ENCODE data around the gene TMEM115.

GRCh38 chr3:50378024-50378423 is 18.7 kb upstream of the TMEM115 start:
- TF ChIP-seq EZH2phosphoT487 (IDR thresholded peaks at IDR 0.05; ENCODE audit: unreplicated experiment) (no peak), EZH2 (IDR thresholded peaks at IDR 0.05; ENCODE audit: low read depth, unreplicated experiment) (no peak), CTCF (conservative IDR thresholded peaks at IDR 0.05; ENCODE audit: low read depth in 2 of 2) (peak; percentile 32 to 65; a peak in 3 of 4 replicates), JUNB (IDR thresholded peaks at IDR 0.05; ENCODE audit: unreplicated experiment) (no peak), POLR2AphosphoS5 (IDR thresholded peaks at IDR 0.05; ENCODE audit: low read depth) (no peak), CREB1 (CRISPR knock-in tag; IDR thresholded peaks at IDR 0.05; ENCODE audit: low read depth) (no peak), ETS1 (IDR thresholded peaks at IDR 0.05) (no peak), ZNF114 (CRISPR knock-in tag; IDR thresholded peaks at IDR 0.05) (no peak), NANOG (IDR thresholded peaks at IDR 0.05; ENCODE audit: borderline replicate concordance) (no peak), STAT1 (IDR thresholded peaks at IDR 0.05; ENCODE audit: unreplicated experiment) (no peak)
- TF ChIP-seq, protein P1, sequence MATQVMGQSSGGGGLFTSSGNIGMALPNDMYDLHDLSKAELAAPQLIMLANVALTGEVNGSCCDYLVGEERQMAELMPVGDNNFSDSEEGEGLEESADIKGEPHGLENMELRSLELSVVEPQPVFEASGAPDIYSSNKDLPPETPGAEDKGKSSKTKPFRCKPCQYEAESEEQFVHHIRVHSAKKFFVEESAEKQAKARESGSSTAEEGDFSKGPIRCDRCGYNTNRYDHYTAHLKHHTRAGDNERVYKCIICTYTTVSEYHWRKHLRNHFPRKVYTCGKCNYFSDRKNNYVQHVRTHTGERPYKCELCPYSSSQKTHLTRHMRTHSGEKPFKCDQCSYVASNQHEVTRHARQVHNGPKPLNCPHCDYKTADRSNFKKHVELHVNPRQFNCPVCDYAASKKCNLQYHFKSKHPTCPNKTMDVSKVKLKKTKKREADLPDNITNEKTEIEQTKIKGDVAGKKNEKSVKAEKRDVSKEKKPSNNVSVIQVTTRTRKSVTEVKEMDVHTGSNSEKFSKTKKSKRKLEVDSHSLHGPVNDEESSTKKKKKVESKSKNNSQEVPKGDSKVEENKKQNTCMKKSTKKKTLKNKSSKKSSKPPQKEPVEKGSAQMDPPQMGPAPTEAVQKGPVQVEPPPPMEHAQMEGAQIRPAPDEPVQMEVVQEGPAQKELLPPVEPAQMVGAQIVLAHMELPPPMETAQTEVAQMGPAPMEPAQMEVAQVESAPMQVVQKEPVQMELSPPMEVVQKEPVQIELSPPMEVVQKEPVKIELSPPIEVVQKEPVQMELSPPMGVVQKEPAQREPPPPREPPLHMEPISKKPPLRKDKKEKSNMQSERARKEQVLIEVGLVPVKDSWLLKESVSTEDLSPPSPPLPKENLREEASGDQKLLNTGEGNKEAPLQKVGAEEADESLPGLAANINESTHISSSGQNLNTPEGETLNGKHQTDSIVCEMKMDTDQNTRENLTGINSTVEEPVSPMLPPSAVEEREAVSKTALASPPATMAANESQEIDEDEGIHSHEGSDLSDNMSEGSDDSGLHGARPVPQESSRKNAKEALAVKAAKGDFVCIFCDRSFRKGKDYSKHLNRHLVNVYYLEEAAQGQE (IDR thresholded peaks at IDR 0.05; ENCODE audit: unreplicated experiment), result no peak

All from GM23338 (cell line).